Adipocyte (in vitro differentiated cells): ENCODE data around the gene OVCA2.

Source experiments
- DNase-seq: peaks from one replicate; pipeline ENCODE4 v3.0.0-alpha.2; 2015; ENCODE audit warnings: low read depth
- H3K27me3 ChIP-seq: replicated peaks from 2 replicates; pipeline ENCODE4 v1.7.0; 2013; ENCODE audit warnings: mild to moderate bottlenecking, low read length, moderate library complexity; ENCODE audit not compliant: control insufficient read depth, insufficient read depth
- H3K36me3 ChIP-seq: 2 replicates; pipeline ENCODE4 v1.7.0; 2013; ENCODE audit warnings: low read length, mild to moderate bottlenecking, moderate library complexity; ENCODE audit not compliant: control insufficient read depth, insufficient read depth, severe bottlenecking
- H3K4me1 ChIP-seq: 2 replicates; pipeline ENCODE4 v1.7.0; 2013; ENCODE audit warnings: mild to moderate bottlenecking, low read length, moderate library complexity; ENCODE audit not compliant: control insufficient read depth, insufficient read depth
- H3K4me3 ChIP-seq: 2 replicates; pipeline ENCODE4 v1.7.0; 2013; ENCODE audit warnings: mild to moderate bottlenecking, low read length, moderate library complexity
- H3K9ac ChIP-seq: 2 replicates; pipeline ENCODE4 v1.7.0; 2013; ENCODE audit warnings: mild to moderate bottlenecking, low read length, moderate library complexity
- H3K9me3 ChIP-seq: 2 replicates; pipeline ENCODE4 v1.7.0; 2013; ENCODE audit warnings: mild to moderate bottlenecking, low read length, moderate library complexity; ENCODE audit not compliant: control insufficient read depth

OVCA2 gene

DNA sequence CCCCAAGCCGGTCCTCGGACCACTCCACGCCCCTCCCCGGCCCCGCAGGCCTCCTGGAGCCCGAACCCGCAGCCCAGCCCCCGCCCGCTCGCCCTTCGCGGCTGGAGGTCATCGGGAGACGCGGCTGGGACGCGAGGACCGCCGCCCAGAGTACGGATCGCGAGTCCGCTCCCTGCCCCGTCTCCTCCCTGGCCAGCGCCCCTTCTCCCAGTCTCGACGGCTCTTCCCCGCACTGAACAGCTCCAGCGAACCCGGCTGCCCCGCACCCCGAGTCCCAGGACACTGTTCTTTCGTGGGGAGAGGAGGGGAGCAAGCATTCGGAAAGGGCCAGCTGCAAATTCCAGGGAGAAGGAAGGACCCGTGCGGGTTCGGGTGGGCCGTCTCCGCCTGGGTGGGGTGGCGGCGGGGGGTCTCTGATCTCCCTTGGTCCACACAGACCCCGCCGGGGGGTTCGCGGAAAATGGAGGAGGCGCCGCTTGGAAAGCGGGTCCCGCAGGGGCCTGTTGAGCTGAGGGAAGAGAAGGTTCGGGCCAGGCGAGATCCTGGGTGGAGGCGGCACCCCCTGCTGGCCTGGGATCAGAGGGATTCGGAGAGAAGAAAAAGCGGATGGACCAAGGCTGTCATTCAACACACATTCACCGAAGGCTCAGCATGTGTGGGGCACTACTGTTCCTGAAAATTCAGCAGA is 16.1 kb upstream of the OVCA2 start:
- H3K4me1 ChIP-seq: peaks cover 11% of the 10 kb centered on the region
- peak overlapping the region; percentile 68 for H3K9ac ChIP-seq
- H3K4me3 ChIP-seq: peak overlapping the region; percentile 88
- peaks cover 4% of the 10 kb centered on the region for H3K27me3 ChIP-seq
- peak; percentile 88 for DNase-seq
- no peaks in the 10 kb centered on the region for H3K36me3 ChIP-seq
- H3K9me3 ChIP-seq: no peaks in the 10 kb centered on the region

DNA sequence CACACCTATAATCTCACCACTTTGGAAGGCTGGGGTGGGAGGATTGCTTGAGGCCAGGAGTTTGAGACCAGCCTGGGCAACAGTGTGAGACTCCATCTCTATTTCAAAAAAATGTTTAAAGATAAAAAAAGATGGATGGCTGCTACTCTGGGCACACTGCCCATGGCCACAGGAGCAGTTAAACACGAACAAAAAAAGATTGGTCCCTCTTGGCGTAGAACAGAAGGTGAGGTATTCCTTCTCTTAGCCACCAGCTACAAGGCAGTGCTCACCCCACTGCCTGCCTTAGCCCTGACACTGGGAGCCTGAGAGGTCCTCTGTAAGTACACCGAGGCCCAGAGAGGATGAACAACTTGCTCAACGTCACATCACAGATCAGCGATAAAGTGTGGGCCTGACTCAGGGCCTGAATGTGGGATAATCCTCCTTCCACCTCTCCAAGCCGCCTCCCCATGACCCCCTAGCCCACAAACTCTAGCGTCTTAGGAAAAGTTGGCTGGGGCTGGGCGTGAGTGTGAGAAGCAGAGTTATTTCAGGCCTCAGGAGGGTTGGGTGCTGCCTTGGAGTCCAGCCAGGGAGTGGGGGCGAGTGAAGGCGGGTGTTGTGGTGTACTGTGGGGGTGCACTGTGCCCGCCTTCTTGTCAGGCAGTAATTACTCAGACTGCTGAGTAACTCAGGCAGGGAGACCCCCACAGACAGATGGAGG is 14.1 kb upstream of the OVCA2 start:
- Histone ChIP-seq H3K4me1 (peaks cover 12% of the 10 kb centered on the region), H3K9me3 (no peaks in the 10 kb centered on the region), H3K4me3 (no peak overlapping the region), H3K27me3 (peaks cover 4% of the 10 kb centered on the region), H3K9ac (no peak overlapping the region), H3K36me3 (no peaks in the 10 kb centered on the region)
- no peak for DNase-seq

DNA sequence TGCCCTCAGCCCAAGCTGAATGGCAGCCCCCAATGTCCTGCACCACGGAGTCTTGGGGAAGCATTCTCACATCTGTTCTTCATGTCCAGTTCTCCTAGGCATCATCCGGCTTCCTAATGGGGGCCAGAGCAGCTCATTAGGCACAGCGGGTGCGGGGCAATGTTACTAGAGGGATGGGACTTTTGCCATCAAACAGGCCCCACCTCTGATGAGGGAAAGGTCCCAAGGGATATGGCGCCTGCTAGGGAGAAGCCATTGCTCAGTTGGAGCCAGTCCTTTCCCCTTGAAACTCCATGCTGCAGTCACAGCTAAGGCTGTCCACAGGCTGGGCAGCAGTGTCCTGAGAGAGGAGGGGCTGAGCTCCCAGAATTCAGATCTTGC is 13.6 kb upstream of the OVCA2 start:
- DNase-seq: no peak
- Histone ChIP-seq H3K9ac (no peak overlapping the region), H3K36me3 (no peaks in the 10 kb centered on the region), H3K9me3 (no peaks in the 10 kb centered on the region), H3K4me1 (peaks cover 12% of the 10 kb centered on the region), H3K27me3 (peaks cover 4% of the 10 kb centered on the region), H3K4me3 (no peak overlapping the region)

DNA sequence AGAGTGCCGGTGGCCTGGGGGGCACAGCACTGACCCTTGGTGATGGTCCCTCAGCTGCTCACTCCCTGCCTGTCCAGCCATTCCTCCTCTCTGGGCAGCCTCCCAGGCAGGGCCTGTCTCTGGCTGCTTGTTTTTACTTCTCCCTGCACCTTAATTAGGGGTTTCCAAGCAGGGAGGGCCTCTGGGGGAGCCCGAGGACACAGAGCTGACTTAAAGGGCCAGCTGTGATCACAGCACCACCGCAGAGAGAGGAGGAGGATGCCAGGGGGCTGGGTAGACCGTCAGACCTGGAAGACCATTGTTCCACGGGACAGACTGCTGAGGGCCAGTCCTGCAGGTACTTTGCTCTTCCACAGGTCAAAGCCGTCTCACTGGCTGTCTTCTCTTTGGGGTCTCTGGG is 13.1 kb upstream of the OVCA2 start:
- H3K4me1 ChIP-seq: peaks cover 17% of the 10 kb centered on the region
- DNase-seq: no peak
- H3K4me3 ChIP-seq: no peak overlapping the region
- H3K27me3 ChIP-seq: peaks cover 4% of the 10 kb centered on the region
- H3K36me3 ChIP-seq: peaks cover under 1% of the 10 kb centered on the region
- no peaks in the 10 kb centered on the region for H3K9me3 ChIP-seq
- H3K9ac ChIP-seq: no peak overlapping the region

DNA sequence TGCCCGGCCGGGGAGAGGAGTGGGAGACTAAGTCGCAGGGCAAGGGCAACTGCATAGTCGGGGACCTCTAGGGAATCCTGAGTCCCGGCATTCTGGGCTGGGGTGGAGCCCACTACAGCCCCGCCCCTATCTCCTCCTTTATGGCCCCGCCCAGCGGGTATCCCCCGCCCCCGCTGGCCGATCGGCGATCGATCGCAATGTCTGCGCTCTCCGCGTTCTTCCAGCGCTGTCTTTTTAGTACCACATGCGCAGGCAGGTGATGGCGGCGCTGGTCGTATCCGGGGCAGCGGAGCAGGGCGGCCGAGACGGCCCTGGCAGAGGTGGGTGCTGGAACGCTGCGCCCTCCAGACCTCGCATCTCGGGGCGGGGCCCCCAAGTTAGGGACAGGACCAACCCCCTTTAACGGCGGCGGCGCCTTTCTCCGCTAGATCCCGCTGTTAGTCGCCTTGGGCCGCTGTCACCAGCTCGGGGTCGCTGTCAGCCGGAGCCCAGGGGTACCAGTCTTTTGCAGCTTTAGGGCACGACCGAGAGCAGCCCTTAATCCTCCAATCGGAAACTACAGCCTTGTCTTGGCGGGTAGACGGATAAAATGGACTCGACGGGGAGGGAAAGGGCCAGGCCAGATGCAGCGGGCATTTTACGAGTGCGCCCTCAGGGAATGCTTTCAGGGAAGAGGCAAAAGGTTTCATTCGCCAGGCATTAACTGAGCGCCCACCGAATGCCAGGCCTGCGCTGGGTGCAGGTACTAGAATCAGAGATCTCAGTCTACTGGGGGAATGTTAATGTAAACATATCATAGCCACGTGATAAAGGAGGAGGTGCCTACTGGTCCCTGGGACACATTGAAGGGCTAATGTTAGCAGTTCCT is 11.7 kb upstream of the OVCA2 start, which contains the start of gene DPH1:
DPH1 (plus strand) TSS at position 243 of the 868 bp plus-strand sequence; CDS start at position 260, 17 bp downstream.
- H3K9me3 ChIP-seq: no peaks in the 10 kb centered on the region
- H3K9ac ChIP-seq: peak within 1 kb of the TSS; percentile 96
- H3K27me3 ChIP-seq: peaks cover 4% of the 10 kb centered on the region
- peak within 1 kb of the TSS; percentile 97 for H3K4me3 ChIP-seq
- H3K4me1 ChIP-seq: peaks cover 18% of the 10 kb centered on the region
- peak; percentile 97 for DNase-seq
- H3K36me3 ChIP-seq: peaks cover 3% of the 10 kb centered on the region

DNA sequence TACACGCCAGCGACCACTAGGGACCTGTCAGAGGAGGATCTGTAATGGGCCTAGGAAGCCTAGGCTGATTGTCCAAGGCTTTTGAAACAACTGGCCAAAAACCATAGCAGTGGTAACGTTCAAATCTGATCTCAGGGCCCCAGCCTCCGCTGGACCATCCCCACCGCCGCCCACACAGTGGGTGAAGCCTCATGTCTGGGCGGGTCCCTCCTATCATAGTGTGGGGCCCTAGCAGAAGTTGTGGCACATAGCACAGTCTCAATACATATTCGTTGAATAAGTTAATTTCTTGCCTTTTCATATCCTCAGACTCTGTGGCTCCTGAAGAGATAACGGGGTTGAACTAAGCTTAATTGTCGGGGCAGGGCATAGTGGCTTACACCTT is 11.1 kb upstream of the OVCA2 start:
- Histone ChIP-seq H3K4me3 (peak overlapping the region; percentile 97), H3K9me3 (no peaks in the 10 kb centered on the region), H3K27me3 (peaks cover 4% of the 10 kb centered on the region), H3K4me1 (peaks cover 16% of the 10 kb centered on the region), H3K9ac (peak overlapping the region; percentile 96), H3K36me3 (peaks cover 6% of the 10 kb centered on the region)
- DNase-seq: no peak

DNA sequence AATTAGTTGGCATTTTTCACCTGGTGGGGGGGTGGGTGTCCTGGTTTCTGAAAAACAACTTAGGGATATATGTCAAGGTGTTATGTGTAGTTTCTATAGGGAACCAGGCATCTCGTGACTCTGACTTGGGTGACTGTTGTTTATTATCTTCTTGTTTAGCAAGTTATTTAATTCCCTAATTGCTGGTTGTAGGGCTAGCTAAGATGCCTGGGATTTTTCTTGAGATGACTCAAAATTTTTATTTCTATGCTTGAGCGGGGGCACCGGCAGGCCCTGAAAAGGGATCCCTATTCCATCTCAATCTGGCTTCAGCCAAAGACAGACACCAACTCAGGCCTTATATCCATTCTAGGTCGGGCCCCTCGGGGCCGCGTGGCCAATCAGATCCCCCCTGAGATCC is 8.7 kb upstream of the OVCA2 start:
- Histone ChIP-seq H3K9ac (no peak overlapping the region), H3K27me3 (no peaks in the 10 kb centered on the region), H3K4me1 (peaks cover 16% of the 10 kb centered on the region), H3K36me3 (peaks cover 27% of the 10 kb centered on the region), H3K9me3 (no peaks in the 10 kb centered on the region), H3K4me3 (no peak overlapping the region)
- peak; percentile 33 for DNase-seq

DNA sequence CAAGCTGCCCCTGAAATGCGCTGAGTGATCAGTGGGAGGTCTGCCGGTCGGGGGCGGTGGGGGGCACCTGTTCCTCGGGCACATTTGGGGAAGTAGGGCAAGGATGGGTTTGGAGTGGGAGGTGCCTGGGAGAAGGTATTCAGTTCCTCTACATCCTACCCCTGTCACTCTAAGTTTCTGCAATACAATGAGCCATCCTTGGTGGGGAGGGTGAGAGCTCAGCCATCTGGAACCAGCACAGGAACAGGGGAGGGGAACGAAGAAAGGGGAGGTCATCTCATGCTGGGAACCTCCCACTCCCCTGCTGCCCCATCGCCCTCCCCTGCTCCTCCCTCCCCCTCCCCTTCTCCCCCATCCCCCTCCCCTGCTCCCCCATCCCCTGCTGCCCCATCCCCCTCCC is 7.7 kb upstream of the OVCA2 start:
- H3K9ac ChIP-seq: no peak overlapping the region
- H3K4me1 ChIP-seq: peaks cover 16% of the 10 kb centered on the region
- H3K27me3 ChIP-seq: no peaks in the 10 kb centered on the region
- no peak for DNase-seq
- H3K36me3 ChIP-seq: peaks cover 27% of the 10 kb centered on the region
- no peak overlapping the region for H3K4me3 ChIP-seq
- no peaks in the 10 kb centered on the region for H3K9me3 ChIP-seq

DNA sequence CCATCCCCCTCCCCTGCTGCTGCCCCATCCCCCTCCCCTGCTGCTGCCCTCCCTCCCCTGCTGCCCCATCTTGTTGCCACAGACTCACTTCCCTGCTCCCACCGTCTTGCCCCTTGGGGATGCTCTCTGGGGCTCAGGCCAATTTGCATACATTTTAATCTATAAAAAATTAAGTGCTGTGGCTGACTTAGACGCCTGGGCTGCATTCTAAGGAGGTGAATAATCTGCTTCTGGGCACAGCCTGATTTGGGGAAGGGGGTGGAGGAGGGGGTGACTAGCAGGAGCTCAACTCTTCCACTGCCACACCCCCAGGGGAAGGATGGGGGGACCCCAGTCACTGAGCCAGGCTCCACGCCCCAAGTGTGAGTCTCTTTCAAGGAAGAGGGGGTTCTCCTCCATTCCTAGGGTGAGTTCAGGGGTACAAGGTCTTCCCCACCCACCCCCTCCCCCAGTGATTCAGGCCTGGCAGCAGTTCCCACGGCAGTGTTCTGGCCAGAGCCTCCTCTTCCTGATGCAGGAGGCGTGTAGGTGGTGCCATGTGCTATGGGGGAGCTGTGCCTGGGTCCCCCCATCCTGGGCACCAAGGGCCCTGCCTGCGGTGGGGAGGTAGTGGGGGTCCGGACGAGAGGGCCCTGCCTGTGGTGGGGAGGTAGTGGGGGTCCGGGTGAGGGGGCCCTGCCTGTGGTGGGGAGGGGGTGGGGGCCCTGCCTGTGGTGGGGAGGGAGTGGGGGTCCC is 6.8 kb upstream of the OVCA2 start:
- no peak overlapping the region for H3K9ac ChIP-seq
- H3K27me3 ChIP-seq: no peaks in the 10 kb centered on the region
- peaks cover 12% of the 10 kb centered on the region for H3K4me1 ChIP-seq
- H3K9me3 ChIP-seq: no peaks in the 10 kb centered on the region
- peaks cover 28% of the 10 kb centered on the region for H3K36me3 ChIP-seq
- H3K4me3 ChIP-seq: no peak overlapping the region
- peak; percentile 44 for DNase-seq

DNA sequence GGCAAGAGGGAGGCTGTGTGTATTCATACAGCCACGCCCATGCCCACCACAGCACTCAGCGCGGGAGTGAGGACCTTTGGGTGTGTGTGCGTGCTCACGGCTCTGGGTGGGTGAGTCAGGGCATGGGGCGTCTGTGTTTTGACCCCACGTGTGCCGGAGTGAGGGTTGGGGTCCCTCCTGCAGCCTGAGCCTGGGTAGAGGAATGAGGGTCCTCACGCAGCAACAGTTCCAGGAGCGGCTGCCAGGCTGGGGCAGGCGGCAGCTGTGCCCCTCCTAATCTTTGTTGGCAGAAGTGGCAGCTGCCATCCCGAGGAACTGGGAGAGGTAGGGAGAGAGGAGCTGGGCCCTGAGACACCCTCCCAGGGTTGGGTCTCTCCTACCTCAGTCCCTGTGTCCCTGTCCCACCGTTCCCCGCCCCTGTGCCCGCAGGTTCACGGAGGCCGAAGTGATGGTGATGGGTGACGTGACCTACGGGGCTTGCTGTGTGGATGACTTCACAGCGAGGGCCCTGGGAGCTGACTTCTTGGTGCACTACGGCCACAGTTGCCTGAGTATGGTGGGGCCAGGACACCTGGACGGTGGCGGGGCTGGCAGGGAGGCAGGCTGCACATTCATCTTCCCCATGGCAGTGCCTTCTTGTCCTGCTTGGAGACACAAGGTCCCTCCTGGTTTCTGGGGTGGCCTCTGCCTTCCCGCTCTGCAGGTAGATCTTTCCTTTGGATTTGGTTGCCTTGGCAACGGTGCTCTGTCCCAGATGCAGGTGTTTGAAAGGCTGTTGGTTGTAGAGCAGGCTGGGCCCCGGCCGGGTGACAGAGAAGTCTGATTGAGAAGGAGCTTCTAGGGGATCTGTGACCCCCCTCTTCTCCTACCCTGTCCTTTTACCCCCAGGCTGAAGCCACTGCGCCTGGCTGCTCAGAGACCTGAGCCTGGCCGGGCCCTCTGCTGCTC is 6.0 kb upstream of the OVCA2 start:
- peaks cover 10% of the 10 kb centered on the region for H3K4me1 ChIP-seq
- no peak overlapping the region for H3K9ac ChIP-seq
- no peak for DNase-seq
- peaks cover 31% of the 10 kb centered on the region for H3K36me3 ChIP-seq
- no peak overlapping the region for H3K4me3 ChIP-seq
- H3K9me3 ChIP-seq: no peaks in the 10 kb centered on the region
- H3K27me3 ChIP-seq: no peaks in the 10 kb centered on the region
